Thymus (tissue), 11 donors: ENCODE measurements around the gene GJA1. TPM values are rescaled to one million over a fixed set of nuclear protein-coding genes. Genes with fewer than 3 reads are reported as not detected.

Source experiments
- DNase-seq, 9 donors: peaks; one replicate each; pipeline ENCODE4 v3.0.0-alpha.2; 2013; ENCODE audit warnings: low spot score in 9 of 9, low read depth in 6 of 9, missing footprints in 1 of 9
- H3K27ac ChIP-seq, 2 donors: one replicate each; pipeline ENCODE4 v1.5.1; 2013; ENCODE audit warnings: control low read depth in 1 of 2, low read depth in 1 of 2, low read length in 1 of 2, mild to moderate bottlenecking in 1 of 2, moderate library complexity in 1 of 2
- H3K27me3 ChIP-seq, 2 donors: one replicate each; pipeline ENCODE4 v1.5.1; 2013; ENCODE audit warnings: low read length in 1 of 2; ENCODE audit not compliant: control insufficient read depth in 2 of 2, insufficient read depth in 1 of 2
- H3K36me3 ChIP-seq, 2 donors: one replicate each; pipeline ENCODE4 v1.5.1; 2013; ENCODE audit warnings: low read length in 1 of 2, mild to moderate bottlenecking in 1 of 2, moderate library complexity in 1 of 2; ENCODE audit not compliant: control insufficient read depth in 2 of 2, insufficient read depth in 2 of 2
- H3K4me1 ChIP-seq, 2 donors: one replicate each; pipeline ENCODE4 v1.5.1; 2013; ENCODE audit warnings: low read length in 2 of 2; ENCODE audit not compliant: control insufficient read depth in 2 of 2, insufficient read depth in 2 of 2
- H3K4me3 ChIP-seq, 2 donors: one replicate each; pipeline ENCODE4 v1.5.1; 2013; ENCODE audit warnings: low read length in 2 of 2, control low read depth in 1 of 2, mild to moderate bottlenecking in 1 of 2
- H3K9me3 ChIP-seq, 2 donors: one replicate each; pipeline ENCODE4 v1.5.1; 2013; ENCODE audit warnings: low read length in 1 of 2, mild to moderate bottlenecking in 1 of 2; ENCODE audit not compliant: control insufficient read depth in 2 of 2, insufficient read depth in 1 of 2
- WGBS: extraction: QIAGEN DNeasy Blood & Tissue Kit; methylation state at CpG from one replicate; pipeline ENCODE4 v1.1.7; 2013; 5-methylcytosine and 5-hydroxymethylcytosine counted together
- polyA plus RNA-seq: library from polyadenylated mRNA; stranded (reverse); fragments of 200-250 nt; gene quantifications from one replicate; pipeline ENCODE4 v1.2.3, GENCODE V29; 2013
- total RNA-seq: library from RNA; stranded (reverse); fragments of 120-200 nt; gene quantifications from one replicate; pipeline ENCODE4 v1.2.4, GENCODE V29; 2013
- donor health status: healthy.

The GJA1 gene
- total and polyA plus RNA-seq, 2 donors, result 14.6 to 43.7 TPM

- Histone ChIP-seq H3K4me1 (peaks cover 0 to 2% of the 10 kb centered on the region in 2 donors), H3K4me3 (no peak overlapping the region), H3K27ac (no peak overlapping the region), H3K27me3 (peaks cover 19 to 40% of the 10 kb centered on the region in 2 donors), H3K9me3 (no peaks in the 10 kb centered on the region), H3K36me3 (no peaks in the 10 kb centered on the region)
- DNase-seq, result no peak
- 96% methylated on average over 13 of the region's 13 CpGs for WGBS
Measured at GRCh38 chr6:121434037-121434770, 1.2 kb upstream of the GJA1 start.

GRCh38 chr6:121436274-121436857, 920 bp downstream of the GJA1 start:
- peaks cover 0 to 2% of the 10 kb centered on the region in 2 donors for H3K4me1 ChIP-seq
- no peak for DNase-seq
- 4% methylated on average over 16 of the region's 16 CpGs for WGBS
- H3K4me3 ChIP-seq, result peak overlapping the region; percentile 37 to 42
- no peaks in the 10 kb centered on the region for H3K9me3 ChIP-seq
- H3K27ac ChIP-seq, result peak overlapping the region; percentile 18 to 44
- H3K27me3 ChIP-seq, result peaks cover 19 to 44% of the 10 kb centered on the region in 2 donors
- no peaks in the 10 kb centered on the region for H3K36me3 ChIP-seq

GRCh38 chr6:121436960-121437850, 1.8 kb downstream of the GJA1 start:
- peaks cover 19 to 44% of the 10 kb centered on the region in 2 donors for H3K27me3 ChIP-seq
- DNase-seq, result peak in 1 of 9 donors; percentile 5
- WGBS, result 2% methylated on average over 45 of the region's 45 CpGs
- H3K27ac ChIP-seq, result peak overlapping the region; percentile 44 to 82
- no peaks in the 10 kb centered on the region for H3K9me3 ChIP-seq
- H3K36me3 ChIP-seq, result no peaks in the 10 kb centered on the region
- H3K4me1 ChIP-seq, result peaks cover 0 to 2% of the 10 kb centered on the region in 2 donors
- H3K4me3 ChIP-seq, result peak overlapping the region; percentile 37 to 42

- 19% methylated on average over 18 of the region's 18 CpGs for WGBS
- Histone ChIP-seq H3K4me3 (peak overlapping the region; percentile 37 to 42), H3K36me3 (no peaks in the 10 kb centered on the region), H3K27me3 (peaks cover 19 to 47% of the 10 kb centered on the region in 2 donors), H3K9me3 (no peaks in the 10 kb centered on the region), H3K27ac (peak overlapping the region; percentile 44 to 82), H3K4me1 (peaks cover 0 to 2% of the 10 kb centered on the region in 2 donors)
- DNase-seq, result no peak
Measured at GRCh38 chr6:121437851-121438651, 2.6 kb downstream of the GJA1 start.

GRCh38 chr6:121438869-121439268, 3.4 kb downstream of the GJA1 start:
- Histone ChIP-seq H3K36me3 (no peaks in the 10 kb centered on the region), H3K27me3 (peaks cover 19 to 47% of the 10 kb centered on the region in 2 donors), H3K27ac (no peak overlapping the region), H3K4me3 (no peak overlapping the region), H3K9me3 (no peaks in the 10 kb centered on the region), H3K4me1 (peaks cover 0 to 2% of the 10 kb centered on the region in 2 donors)
- no peak for DNase-seq
- WGBS, result 88% methylated on average over 3 of the region's 3 CpGs

GRCh38 chr6:121439475-121439874, 4.0 kb downstream of the GJA1 start:
- no peaks in the 10 kb centered on the region for H3K9me3 ChIP-seq
- H3K27me3 ChIP-seq, result peaks cover 19 to 44% of the 10 kb centered on the region in 2 donors
- H3K4me3 ChIP-seq, result no peak overlapping the region
- peaks cover 0 to 2% of the 10 kb centered on the region in 2 donors for H3K4me1 ChIP-seq
- DNase-seq, result no peak
- H3K27ac ChIP-seq, result no peak overlapping the region
- no peaks in the 10 kb centered on the region for H3K36me3 ChIP-seq

GRCh38 chr6:121439926-121440325, 4.5 kb downstream of the GJA1 start:
- DNase-seq, result no peak
- 70% methylated on average over 4 of the region's 4 CpGs for WGBS
- Histone ChIP-seq H3K27ac (no peak overlapping the region), H3K4me3 (no peak overlapping the region), H3K36me3 (no peaks in the 10 kb centered on the region), H3K9me3 (no peaks in the 10 kb centered on the region), H3K4me1 (peaks cover 0 to 2% of the 10 kb centered on the region in 2 donors), H3K27me3 (peaks cover 19 to 40% of the 10 kb centered on the region in 2 donors)

GRCh38 chr6:121441477-121441876, 6.0 kb downstream of the GJA1 start:
- no peaks in the 10 kb centered on the region for H3K36me3 ChIP-seq
- H3K4me3 ChIP-seq, result no peak overlapping the region
- H3K27me3 ChIP-seq, result peaks cover 19 to 30% of the 10 kb centered on the region in 2 donors
- DNase-seq, result no peak
- 85% methylated on average over 4 of the region's 4 CpGs for WGBS
- H3K4me1 ChIP-seq, result peaks cover 0 to 2% of the 10 kb centered on the region in 2 donors
- H3K27ac ChIP-seq, result no peak overlapping the region
- no peaks in the 10 kb centered on the region for H3K9me3 ChIP-seq
